Esophagus muscularis mucosa (tissue), 4 donors: ENCODE measurements around the gene TMTC2.

Experiments
- CTCF ChIP-seq, 3 experiments: fragments of 200-600 bp in 2 of 3; fragments of 450-650 bp in 1 of 3; sonication (generic) in 2 of 3; IDR thresholded peaks; one replicate each; pipeline ENCODE4 v1.5.1; 2017 to 2019; ENCODE audit warnings: antibody characterized with exemption in 3 of 3, mild to moderate bottlenecking in 2 of 3, moderate library complexity in 1 of 3
- EP300 ChIP-seq: sonication (generic); formaldehyde crosslinking; IDR thresholded peaks from one replicate; pipeline ENCODE4 v1.6.1; 2017; ENCODE audit warnings: antibody characterized with exemption
- POLR2A ChIP-seq: fragments of 450-650 bp; IDR thresholded peaks from one replicate; pipeline ENCODE4 v1.6.1; 2017; ENCODE audit warnings: antibody characterized with exemption, moderate library complexity, mild to moderate bottlenecking, low read depth
- POLR2AphosphoS5 ChIP-seq, 2 donors: sonication (generic); formaldehyde crosslinking; IDR thresholded peaks; one replicate each; pipeline ENCODE4 v1.6.1; 2017; ENCODE audit warnings: antibody characterized with exemption in 2 of 2

- no peak for TF ChIP-seq CTCF (IDR thresholded peaks at IDR 0.05)
- no peak for TF ChIP-seq POLR2A
- no peak for TF ChIP-seq POLR2AphosphoS5 (IDR thresholded peaks at IDR 0.05)
- TF ChIP-seq EP300: no peak
These were observed 405.9 kb downstream of the TMTC2 start for GRCh38 chr12:83092606-83093005.
